GM06990 (cell line): ENCODE data around the gene CNTFR.

ENCODE experiments used
- DNase-seq: peaks from one replicate; pipeline ENCODE4 v3.0.0-alpha.2; 2011; ENCODE audit not compliant: insufficient read length; ENCODE audit errors: extremely low read depth
- H3K27me3 ChIP-seq: replicated peaks from 2 replicates; pipeline ENCODE4 v1.6.0; 2011; ENCODE audit warnings: low read length; ENCODE audit not compliant: control insufficient read depth, insufficient read depth
- H3K36me3 ChIP-seq: 2 replicates; pipeline ENCODE4 v1.5.1; 2011; ENCODE audit warnings: low read length; ENCODE audit not compliant: control insufficient read depth, insufficient read depth
- H3K4me3 ChIP-seq: replicated peaks from 2 replicates; pipeline ENCODE4 v1.5.1; 2011; ENCODE audit warnings: low read depth, mild to moderate bottlenecking, control low read depth, low read length
- CTCF ChIP-seq: IDR thresholded peaks from 2 replicates; pipeline ENCODE4 v1.5.1; 2011; ENCODE audit warnings: low read length, control low read depth, mild to moderate bottlenecking, inconsistent platforms; ENCODE audit not compliant: insufficient read depth, poor library complexity, severe bottlenecking

Gene CNTFR

GRCh38 chr9:34587271-34587670 lies 2.3 kb downstream of the CNTFR start:
- no peaks in the 10 kb centered on the region for H3K36me3 ChIP-seq
- DNase-seq = no peak
- peaks cover 13% of the 10 kb centered on the region for H3K27me3 ChIP-seq
- no peak for TF ChIP-seq CTCF
- no peak overlapping the region for H3K4me3 ChIP-seq

GRCh38 chr9:34585946-34586669 lies 3.4 kb downstream of the CNTFR start:
- TF ChIP-seq CTCF = no peak
- H3K36me3 ChIP-seq = no peaks in the 10 kb centered on the region
- H3K27me3 ChIP-seq = peaks cover 13% of the 10 kb centered on the region
- no peak overlapping the region for H3K4me3 ChIP-seq
- no peak for DNase-seq

GRCh38 chr9:34584970-34585369 lies 4.6 kb downstream of the CNTFR start:
- H3K4me3 ChIP-seq = no peak overlapping the region
- DNase-seq = no peak
- TF ChIP-seq CTCF = no peak
- peaks cover 13% of the 10 kb centered on the region for H3K27me3 ChIP-seq
- H3K36me3 ChIP-seq = no peaks in the 10 kb centered on the region

GRCh38 chr9:34582787-34583186 lies 6.7 kb downstream of the CNTFR start:
- Histone ChIP-seq H3K4me3 (no peak overlapping the region), H3K36me3 (no peaks in the 10 kb centered on the region), H3K27me3 (peaks cover 10% of the 10 kb centered on the region)
- DNase-seq = no peak
- no peak for TF ChIP-seq CTCF

- H3K27me3 ChIP-seq = peaks cover 10% of the 10 kb centered on the region
- H3K36me3 ChIP-seq = no peaks in the 10 kb centered on the region
- TF ChIP-seq CTCF = no peak
- no peak for DNase-seq
- no peak overlapping the region for H3K4me3 ChIP-seq
Measured at GRCh38 chr9:34581318-34581717, 8.2 kb downstream of the CNTFR start.

GRCh38 chr9:34580358-34580757 lies 9.2 kb downstream of the CNTFR start:
- no peak for DNase-seq
- no peak for TF ChIP-seq CTCF
- Histone ChIP-seq H3K36me3 (no peaks in the 10 kb centered on the region), H3K4me3 (no peak overlapping the region), H3K27me3 (peaks cover 6% of the 10 kb centered on the region)
